NAMALWA (cell line): Measurements from ENCODE around the gene DPH5.
"Not testable (repeated sequence)": the region's sequence is repeated elsewhere in the genome, so short reads cannot be mapped to it uniquely, and the experiment has no call there.

Experiments
- DNase-seq: peaks from one replicate; pipeline ENCODE4 v3.0.0-alpha.2; 2015; ENCODE audit warnings: low spot score

Gene DPH5

GRCh38 chr1:101025657-101026429 lies at the start of gene DPH5:
DPH5 (minus strand) TSS chr1:101025784; CDS start chr1:101025443, 341 bp downstream.
- DNase-seq: peak; percentile 90

- DNase-seq: no peak
Observed at GRCh38 chr1:101073836-101074235, 48.3 kb upstream of the DPH5 start.

- no peak for DNase-seq
Observed at GRCh38 chr1:101071470-101071891, 45.9 kb upstream of the DPH5 start.

GRCh38 chr1:101069158-101069557 lies 43.6 kb upstream of the DPH5 start:
- no peak for DNase-seq

GRCh38 chr1:101066937-101067335 lies 41.4 kb upstream of the DPH5 start:
- not testable (repeated sequence) for DNase-seq

- DNase-seq: no peak
Observed at GRCh38 chr1:101066260-101066936, 40.8 kb upstream of the DPH5 start.

GRCh38 chr1:101065575-101065974 lies 40.0 kb upstream of the DPH5 start:
- DNase-seq: peak; percentile 36

GRCh38 chr1:101064697-101065096 lies 39.1 kb upstream of the DPH5 start:
- peak; percentile 67 for DNase-seq

GRCh38 chr1:101060992-101061391 lies 35.4 kb upstream of the DPH5 start:
- DNase-seq: no peak

GRCh38 chr1:101059945-101060542 lies 34.5 kb upstream of the DPH5 start:
- no peak for DNase-seq

GRCh38 chr1:101055623-101056022 lies 30.0 kb upstream of the DPH5 start:
- no peak for DNase-seq

GRCh38 chr1:101051688-101052638 lies 26.4 kb upstream of the DPH5 start:
- peak; percentile 72 for DNase-seq

- no peak for DNase-seq
Observed at GRCh38 chr1:101050869-101051268, 25.3 kb upstream of the DPH5 start.

- no peak for DNase-seq
Observed at GRCh38 chr1:101044749-101045148, 19.2 kb upstream of the DPH5 start.

GRCh38 chr1:101044259-101044658 lies 18.7 kb upstream of the DPH5 start:
- DNase-seq: no peak

GRCh38 chr1:101043776-101044175 lies 18.2 kb upstream of the DPH5 start:
- no peak for DNase-seq

- DNase-seq: no peak
Observed at GRCh38 chr1:101041300-101041699, 15.7 kb upstream of the DPH5 start.

GRCh38 chr1:101040666-101041065 lies 15.1 kb upstream of the DPH5 start:
- no peak for DNase-seq

GRCh38 chr1:101039245-101039644 lies 13.7 kb upstream of the DPH5 start:
- no peak for DNase-seq

- no peak for DNase-seq
Observed at GRCh38 chr1:101037316-101037715, 11.7 kb upstream of the DPH5 start.

- DNase-seq: no peak
Observed at GRCh38 chr1:101033017-101033416, 7.4 kb upstream of the DPH5 start.

GRCh38 chr1:101032129-101032528 lies 6.5 kb upstream of the DPH5 start:
- DNase-seq: not testable (repeated sequence)
